Adrenal gland (tissue), 5 donors: ENCODE data around the gene TMED10.

Experiments used
- POLR2A ChIP-seq, 2 donors: fragments of 450-650 bp; IDR thresholded peaks; one replicate each; pipeline ENCODE4 v1.6.1; 2017; ENCODE audit warnings: antibody characterized with exemption in 2 of 2, mild to moderate bottlenecking in 2 of 2, moderate library complexity in 1 of 2
- TF ChIP-seq, protein P1 (sequence below), 6 experiments: fragments of 450-650 bp in 4 of 6; fragments of 200-600 bp in 2 of 6; sonication (generic) in 1 of 6; IDR thresholded peaks; 1 replicate in 5 of 6; 2 replicates in 1 of 6; pipeline versions ENCODE4 v1.5.1 to v1.8.0; 2016 to 2021; ENCODE audit warnings: antibody characterized with exemption in 6 of 6, mild to moderate bottlenecking in 2 of 6, moderate library complexity in 1 of 6
- donor health status: DM: no; HTN: no; CAD: no.

- no peak for TF ChIP-seq POLR2A (IDR thresholded peaks at IDR 0.05)
- TF ChIP-seq, protein P1, sequence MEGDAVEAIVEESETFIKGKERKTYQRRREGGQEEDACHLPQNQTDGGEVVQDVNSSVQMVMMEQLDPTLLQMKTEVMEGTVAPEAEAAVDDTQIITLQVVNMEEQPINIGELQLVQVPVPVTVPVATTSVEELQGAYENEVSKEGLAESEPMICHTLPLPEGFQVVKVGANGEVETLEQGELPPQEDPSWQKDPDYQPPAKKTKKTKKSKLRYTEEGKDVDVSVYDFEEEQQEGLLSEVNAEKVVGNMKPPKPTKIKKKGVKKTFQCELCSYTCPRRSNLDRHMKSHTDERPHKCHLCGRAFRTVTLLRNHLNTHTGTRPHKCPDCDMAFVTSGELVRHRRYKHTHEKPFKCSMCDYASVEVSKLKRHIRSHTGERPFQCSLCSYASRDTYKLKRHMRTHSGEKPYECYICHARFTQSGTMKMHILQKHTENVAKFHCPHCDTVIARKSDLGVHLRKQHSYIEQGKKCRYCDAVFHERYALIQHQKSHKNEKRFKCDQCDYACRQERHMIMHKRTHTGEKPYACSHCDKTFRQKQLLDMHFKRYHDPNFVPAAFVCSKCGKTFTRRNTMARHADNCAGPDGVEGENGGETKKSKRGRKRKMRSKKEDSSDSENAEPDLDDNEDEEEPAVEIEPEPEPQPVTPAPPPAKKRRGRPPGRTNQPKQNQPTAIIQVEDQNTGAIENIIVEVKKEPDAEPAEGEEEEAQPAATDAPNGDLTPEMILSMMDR (IDR thresholded peaks at IDR 0.05), result no peak
These were observed 66.5 kb downstream of the TMED10 start for GRCh38 chr14:75109877-75110276.
